Measurements from ENCODE around the gene AKAP8. TPM values are rescaled to one million over a fixed set of nuclear protein-coding genes. Genes with fewer than 3 reads are reported as not detected.

The AKAP8 gene
- total and polyA plus RNA-seq, 3 experiments from 2014 or later = 22.3 to 59.8 (median 48.6) TPM

Other genes with a start within 250 kb of the AKAP8 start
- gene NOTCH3, start 178.8 kb downstream of the AKAP8 start, total RNA-seq = under 1 TPM in 1 of 2 experiments, not detected in 1; 0.04 TPM
- not detected for gene NOTCH3, start 178.8 kb downstream of the AKAP8 start, polyA plus RNA-seq
- not detected for gene EPHX3, start 147.3 kb downstream of the AKAP8 start, total RNA-seq
- gene EPHX3, start 147.3 kb downstream of the AKAP8 start, polyA plus RNA-seq = not detected
- gene BRD4, start 47.2 kb downstream of the AKAP8 start, total RNA-seq = 100 to 1,000 TPM; 101 to 109 TPM
- gene BRD4, start 47.2 kb downstream of the AKAP8 start, polyA plus RNA-seq = 35.3 TPM
- gene AKAP8L, start 39.2 kb upstream of the AKAP8 start, total RNA-seq = 10 to 100 TPM; 74.5 to 74.9 TPM
- 69.8 TPM for gene AKAP8L, start 39.2 kb upstream of the AKAP8 start, polyA plus RNA-seq
- gene WIZ, start 70.2 kb upstream of the AKAP8 start, total RNA-seq = 10 to 100 TPM; 28.9 to 31.2 TPM
- gene WIZ, start 70.2 kb upstream of the AKAP8 start, polyA plus RNA-seq = 1.8 TPM
- 100 to 1,000 TPM; 120 to 125 TPM for gene RASAL3, start 84.8 kb upstream of the AKAP8 start, total RNA-seq
- gene RASAL3, start 84.8 kb upstream of the AKAP8 start, polyA plus RNA-seq = 144 TPM
- under 1 TPM in 1 of 2 experiments, not detected in 1; 0.13 TPM for gene PGLYRP2, start 99.7 kb upstream of the AKAP8 start, total RNA-seq
- 0.49 TPM for gene PGLYRP2, start 99.7 kb upstream of the AKAP8 start, polyA plus RNA-seq
- gene CYP4F22, start 128.7 kb upstream of the AKAP8 start, total RNA-seq = under 1 TPM; 0.71 to 0.79 TPM
- gene CYP4F22, start 128.7 kb upstream of the AKAP8 start, polyA plus RNA-seq = 5.1 TPM
- gene CYP4F8, start 235.4 kb upstream of the AKAP8 start, total RNA-seq = not detected
- not detected for gene CYP4F8, start 235.4 kb upstream of the AKAP8 start, polyA plus RNA-seq